Hindlimb muscle (tissue), 1 donor: ENCODE measurements around the gene EYA4. TPM values are rescaled to one million over a fixed set of nuclear protein-coding genes. Genes with fewer than 3 reads are reported as not detected.

ENCODE experiments used
- DNase-seq: peaks from one replicate; pipeline ENCODE4 v3.0.0-alpha.2; 2013
- polyA plus RNA-seq: library from polyadenylated mRNA; unstranded; fragments of 120-200 nt; gene quantifications from one replicate; pipeline ENCODE4 v1.2.1, GENCODE V29; 2013; ENCODE audit not compliant: insufficient read length

Gene EYA4
- polyA plus RNA-seq, 1 donor = 27.1 TPM

- no peak for DNase-seq
These were observed 163.6 kb downstream of the EYA4 start for GRCh38 chr6:133404728-133405127.

- DNase-seq = no peak
These were observed 166.4 kb downstream of the EYA4 start for GRCh38 chr6:133407320-133408100.

- DNase-seq = no peak
These were observed 167.0 kb downstream of the EYA4 start for GRCh38 chr6:133408132-133408531.

- no peak for DNase-seq
These were observed 167.4 kb downstream of the EYA4 start for GRCh38 chr6:133408543-133408942.

GRCh38 chr6:133410638-133411435 is 169.7 kb downstream of the EYA4 start:
- no peak for DNase-seq

GRCh38 chr6:133411757-133412156 is 170.6 kb downstream of the EYA4 start:
- DNase-seq = no peak

GRCh38 chr6:133415262-133415661 is 174.1 kb downstream of the EYA4 start:
- DNase-seq = no peak

- no peak for DNase-seq
These were observed 177.0 kb downstream of the EYA4 start for GRCh38 chr6:133418108-133418507.

GRCh38 chr6:133423242-133423641 is 182.1 kb downstream of the EYA4 start:
- no peak for DNase-seq

- DNase-seq = no peak
These were observed 183.2 kb downstream of the EYA4 start for GRCh38 chr6:133424359-133424758.

- no peak for DNase-seq
These were observed 184.9 kb downstream of the EYA4 start for GRCh38 chr6:133426038-133426437.

- no peak for DNase-seq
These were observed 187.1 kb downstream of the EYA4 start for GRCh38 chr6:133428295-133428694.

GRCh38 chr6:133430530-133430929 is 189.4 kb downstream of the EYA4 start:
- DNase-seq = no peak

- DNase-seq = no peak
These were observed 189.9 kb downstream of the EYA4 start for GRCh38 chr6:133431031-133431430.

- DNase-seq = peak; percentile 5
These were observed 191.1 kb downstream of the EYA4 start for GRCh38 chr6:133432021-133432989.

GRCh38 chr6:133435065-133435728 is 194.0 kb downstream of the EYA4 start:
- DNase-seq = no peak

GRCh38 chr6:133436652-133437051 is 195.5 kb downstream of the EYA4 start:
- no peak for DNase-seq

- no peak for DNase-seq
These were observed 200.3 kb downstream of the EYA4 start for GRCh38 chr6:133441491-133441890.

GRCh38 chr6:133446789-133447188 is 205.6 kb downstream of the EYA4 start:
- no peak for DNase-seq

- no peak for DNase-seq
These were observed 206.8 kb downstream of the EYA4 start for GRCh38 chr6:133447924-133448323.

GRCh38 chr6:133456439-133456838 is 215.3 kb downstream of the EYA4 start:
- no peak for DNase-seq

GRCh38 chr6:133456944-133457343 is 215.8 kb downstream of the EYA4 start:
- no peak for DNase-seq
